LNCaP clone FGC (cell line): ENCODE measurements around the gene ETF1.

Source experiments
- DNase-seq: peaks from one replicate; pipeline ENCODE4 v3.0.0-alpha.2; 2011; ENCODE audit warnings: low read depth
- H3K4me3 ChIP-seq: 2 replicates; pipeline ENCODE4 v1.5.1; 2011; ENCODE audit warnings: mild to moderate bottlenecking, low read depth, low read length, control low read depth
- CTCF ChIP-seq: IDR thresholded peaks from 2 replicates; pipeline ENCODE4 v1.5.1; 2012; ENCODE audit warnings: mild to moderate bottlenecking; ENCODE audit not compliant: control insufficient read depth, insufficient read depth; ENCODE audit errors: extremely low read depth

The ETF1 gene

GRCh38 chr5:138570871-138571270, 27.8 kb upstream of the ETF1 start:
- no peak for DNase-seq
- TF ChIP-seq CTCF, result no peak
- no peak overlapping the region for H3K4me3 ChIP-seq

GRCh38 chr5:138569782-138570181, 26.7 kb upstream of the ETF1 start:
- H3K4me3 ChIP-seq, result no peak overlapping the region
- no peak for DNase-seq
- TF ChIP-seq CTCF, result no peak

DNA sequence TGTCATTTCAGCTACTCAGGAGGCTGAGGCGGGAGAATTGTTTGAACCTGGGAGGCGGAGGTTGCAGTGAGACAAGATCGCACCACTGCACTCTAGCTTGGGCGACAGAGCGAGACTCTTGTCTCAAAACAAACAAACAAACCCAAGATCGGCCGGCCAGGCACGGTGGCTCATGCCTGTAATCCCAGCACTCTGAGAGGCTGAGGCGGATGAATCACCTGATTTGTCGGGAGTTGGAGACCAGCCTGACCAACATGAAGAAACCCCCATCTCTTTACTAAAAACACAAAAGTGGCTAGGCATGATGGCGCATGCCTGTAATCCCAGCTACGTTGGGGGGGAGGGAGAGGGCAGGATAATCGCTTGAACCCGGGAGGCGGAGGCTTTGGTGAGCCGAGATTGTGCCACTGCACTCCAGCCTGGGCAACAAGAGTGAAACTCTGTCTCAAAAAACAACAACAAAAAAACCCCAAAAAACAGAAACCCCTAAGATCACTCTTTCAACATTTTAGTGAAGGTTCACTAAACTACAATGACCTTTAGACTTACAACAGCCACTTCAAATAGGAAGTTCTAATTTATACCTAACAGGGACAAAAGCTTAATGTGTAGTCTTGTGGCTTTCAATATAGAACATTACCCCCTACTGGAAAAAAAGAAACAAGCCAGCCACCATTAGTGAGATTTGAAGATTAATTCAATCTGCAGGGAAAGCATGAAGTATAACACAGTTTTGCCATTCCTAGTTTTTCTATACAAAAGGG, 25.2 kb upstream of the ETF1 start:
- no peak for DNase-seq
- H3K4me3 ChIP-seq, result no peak overlapping the region
- TF ChIP-seq CTCF, result no peak

- peak overlapping the region; percentile 27 for H3K4me3 ChIP-seq
- no peak for TF ChIP-seq CTCF
- no peak for DNase-seq
Observed at GRCh38 chr5:138566792-138567191, 23.8 kb upstream of the ETF1 start.

- DNase-seq, result no peak
- no peak for TF ChIP-seq CTCF
- no peak overlapping the region for H3K4me3 ChIP-seq
Observed at GRCh38 chr5:138565100-138565821, 22.2 kb upstream of the ETF1 start.

DNA sequence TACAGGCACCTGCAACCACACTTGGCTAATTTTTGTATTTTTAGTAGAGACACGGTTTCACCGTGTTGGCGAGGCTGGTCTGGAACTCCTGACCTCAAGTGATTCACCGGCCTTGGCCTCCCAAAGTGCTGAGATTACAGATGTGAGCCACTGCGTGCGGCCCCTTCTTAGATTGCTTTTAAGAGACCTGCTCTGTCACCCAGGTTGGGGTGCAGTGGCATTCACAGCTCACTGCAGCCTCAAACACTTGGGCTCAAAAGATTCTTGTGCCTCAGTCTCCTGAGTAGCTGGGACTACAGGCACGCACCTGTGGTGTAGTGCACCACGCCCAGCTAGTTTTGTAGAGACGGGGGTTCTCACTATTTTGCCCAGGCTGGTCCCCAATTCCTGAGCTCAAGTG, 21.2 kb upstream of the ETF1 start:
- no peak for DNase-seq
- H3K4me3 ChIP-seq, result no peak overlapping the region
- no peak for TF ChIP-seq CTCF
